C4-2B (cell line): ENCODE results near the gene OLFM4.

Experiments
- ZFX ChIP-seq: fragments of 450-650 bp; IDR thresholded peaks from 2 replicates; pipeline ENCODE4 v1.6.1; 2017
- TF ChIP-seq, protein P1 (sequence below): fragments of 450-650 bp; conservative IDR thresholded peaks from 2 replicates; pipeline ENCODE4 v1.5.1; 2017; ENCODE audit warnings: mild to moderate bottlenecking

DNA sequence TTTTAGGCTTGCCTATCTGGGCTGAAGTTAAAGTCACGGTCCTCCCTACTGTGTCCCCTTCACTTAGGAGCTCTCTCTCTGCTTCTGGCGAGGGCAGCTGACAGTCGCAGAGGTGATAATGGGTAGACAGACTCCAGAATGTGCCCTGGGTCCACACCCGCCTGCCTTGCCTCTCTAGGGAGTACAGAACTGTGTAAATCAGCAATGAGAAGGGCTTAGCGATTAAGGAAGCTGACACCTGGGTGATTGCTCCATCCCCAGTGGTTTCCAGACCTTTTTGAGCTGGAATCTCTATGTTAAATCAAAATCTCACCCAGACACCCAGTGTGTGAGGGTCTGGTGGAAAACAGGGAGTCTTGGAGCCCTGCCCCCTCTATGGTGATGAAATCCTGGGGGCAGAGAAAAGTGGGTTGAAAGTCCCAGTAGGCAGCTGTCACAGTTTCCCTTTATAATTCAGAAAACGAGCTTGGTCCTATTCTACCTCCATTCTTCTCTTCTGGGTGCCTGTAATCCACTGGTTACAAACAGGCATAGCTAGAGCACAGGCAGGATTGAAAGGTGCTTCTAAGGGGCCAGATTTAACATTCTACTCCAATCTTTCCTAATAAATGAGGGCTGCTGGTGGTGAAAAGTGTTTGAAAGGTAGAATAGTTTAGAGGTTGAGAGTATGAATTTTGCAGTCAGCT, 46.9 kb downstream of the OLFM4 start:
- TF ChIP-seq, protein P1, sequence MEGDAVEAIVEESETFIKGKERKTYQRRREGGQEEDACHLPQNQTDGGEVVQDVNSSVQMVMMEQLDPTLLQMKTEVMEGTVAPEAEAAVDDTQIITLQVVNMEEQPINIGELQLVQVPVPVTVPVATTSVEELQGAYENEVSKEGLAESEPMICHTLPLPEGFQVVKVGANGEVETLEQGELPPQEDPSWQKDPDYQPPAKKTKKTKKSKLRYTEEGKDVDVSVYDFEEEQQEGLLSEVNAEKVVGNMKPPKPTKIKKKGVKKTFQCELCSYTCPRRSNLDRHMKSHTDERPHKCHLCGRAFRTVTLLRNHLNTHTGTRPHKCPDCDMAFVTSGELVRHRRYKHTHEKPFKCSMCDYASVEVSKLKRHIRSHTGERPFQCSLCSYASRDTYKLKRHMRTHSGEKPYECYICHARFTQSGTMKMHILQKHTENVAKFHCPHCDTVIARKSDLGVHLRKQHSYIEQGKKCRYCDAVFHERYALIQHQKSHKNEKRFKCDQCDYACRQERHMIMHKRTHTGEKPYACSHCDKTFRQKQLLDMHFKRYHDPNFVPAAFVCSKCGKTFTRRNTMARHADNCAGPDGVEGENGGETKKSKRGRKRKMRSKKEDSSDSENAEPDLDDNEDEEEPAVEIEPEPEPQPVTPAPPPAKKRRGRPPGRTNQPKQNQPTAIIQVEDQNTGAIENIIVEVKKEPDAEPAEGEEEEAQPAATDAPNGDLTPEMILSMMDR = no peak
- TF ChIP-seq ZFX = no peak
